Activated CD8-positive, alpha-beta memory T cell treated with anti-CD3 and anti-CD28 coated beads for 36 hours (primary cell): ENCODE results near the gene SENP6. TPM values are rescaled to one million over a fixed set of nuclear protein-coding genes. Genes with fewer than 3 reads are reported as not detected.
"Not testable (repeated sequence)": the region's sequence is repeated elsewhere in the genome, so short reads cannot be mapped to it uniquely, and the experiment has no call there.

Experiments used
- CTCF ChIA-PET: fragments of 350-600 bp; sonication (Branson Sonifier 250); formaldehyde crosslinking; loops from one replicate; lab custom pipeline; 2021; ENCODE audit warnings: antibody characterized with exemption; lab: Charles Lee
- POLR2A ChIA-PET: fragments of 350-600 bp; sonication (Branson Sonifier 250); formaldehyde crosslinking; loops from one replicate; lab custom pipeline; 2021; ENCODE audit warnings: antibody characterized with exemption; lab: Charles Lee
- total RNA-seq, 2 experiments: library from RNA; stranded (reverse); gene quantifications; one replicate each; pipeline ENCODE4 v1.2.3, GENCODE V29; 2021

The SENP6 gene
- total RNA-seq, 2 experiments from 2014 or later, result 67.0 to 73.6 TPM

- CTCF ChIA-PET, result no interaction called here
- POLR2A ChIA-PET, result no interaction called here
Observed at GRCh38 chr6:75626561-75626960, 24.9 kb downstream of the SENP6 start.

DNA sequence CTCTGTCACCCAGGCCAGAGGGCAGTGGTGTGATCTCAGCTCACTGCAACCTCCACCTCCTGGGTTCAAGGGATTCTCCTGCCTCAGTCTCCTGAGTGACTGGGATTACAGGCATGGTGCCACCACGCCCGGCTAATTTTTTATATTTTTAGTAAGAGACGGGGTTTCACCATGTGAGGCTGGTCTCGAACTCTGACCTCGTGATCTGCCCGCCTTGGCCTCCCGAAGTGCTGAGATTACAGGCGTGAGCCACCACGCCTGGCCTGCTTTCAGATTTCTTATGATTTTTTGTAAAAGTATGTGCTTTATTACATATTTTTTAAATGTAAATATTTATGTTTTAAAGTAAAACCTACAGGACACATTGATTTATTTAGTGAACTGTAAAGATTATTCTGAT is 26.0 kb downstream of the SENP6 start:
- POLR2A ChIA-PET, CTCF ChIA-PET: not testable (repeated sequence)

DNA sequence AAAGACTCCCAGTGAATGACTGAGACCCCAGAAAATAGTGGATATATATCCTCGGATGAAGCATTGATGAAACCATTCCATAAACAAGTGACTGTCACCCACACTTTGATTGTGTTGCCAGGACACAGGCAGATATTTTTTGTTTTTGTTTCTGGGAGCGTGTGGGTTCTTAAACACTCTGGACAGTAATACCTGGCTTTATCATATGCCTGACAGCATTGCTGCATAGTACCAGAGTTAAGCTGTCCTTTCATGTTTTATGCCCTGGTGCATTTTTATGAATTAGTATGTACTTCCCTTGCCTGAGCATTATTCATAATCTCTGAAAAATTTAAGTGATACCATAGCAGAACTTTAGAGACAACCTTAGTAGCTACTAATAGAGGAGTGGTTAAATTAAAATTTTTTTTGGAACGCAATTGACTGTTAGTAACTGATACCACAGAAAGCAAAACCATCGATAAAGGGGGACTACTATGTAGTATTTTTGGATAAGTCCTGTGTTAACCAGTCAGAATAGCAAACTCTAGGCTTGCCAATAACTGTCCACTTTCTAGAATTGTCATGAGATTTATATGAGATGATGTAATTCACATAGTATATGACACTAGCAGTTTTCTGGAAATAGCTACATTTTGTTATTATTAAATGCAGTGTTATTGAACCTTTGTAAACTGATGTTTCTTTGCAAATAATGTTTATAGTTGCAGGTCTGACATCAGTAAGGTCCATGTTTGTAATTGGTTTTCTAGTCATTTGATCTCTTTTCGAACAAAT is 30.4 kb downstream of the SENP6 start:
- ChIA-PET CTCF (no interaction called here), POLR2A (no interaction called here)

DNA sequence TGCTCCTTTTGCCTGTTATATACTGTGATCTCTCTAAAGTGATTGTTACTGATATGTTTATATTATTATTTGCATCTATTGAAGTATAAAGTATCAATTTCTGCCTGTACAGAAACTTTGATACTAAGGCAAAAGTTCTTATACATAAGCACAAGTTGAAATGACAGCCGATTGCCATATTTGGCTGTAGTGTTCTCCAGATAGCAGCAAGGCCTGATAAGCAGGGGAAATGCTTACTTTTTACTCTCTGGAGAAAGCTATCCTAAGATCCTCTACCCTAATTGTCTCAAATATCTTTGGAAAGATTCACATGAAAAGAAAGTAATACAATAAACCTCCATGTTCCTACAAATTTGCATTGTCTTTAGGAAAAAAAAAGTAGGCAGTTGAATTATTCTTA is 31.4 kb downstream of the SENP6 start:
- ChIA-PET POLR2A (no interaction called here), CTCF (no interaction called here)

GRCh38 chr6:75642311-75642710 is 40.6 kb downstream of the SENP6 start:
- POLR2A ChIA-PET, result no interaction called here
- CTCF ChIA-PET, result no interaction called here

- POLR2A ChIA-PET, result no interaction called here
Observed at GRCh38 chr6:75643173-75643572, 41.5 kb downstream of the SENP6 start.

GRCh38 chr6:75656479-75656878 is 54.8 kb downstream of the SENP6 start:
- CTCF ChIA-PET, result no interaction called here

More at GRCh38 chr6:75643173-75643572, 41.5 kb downstream of the SENP6 start:
- CTCF ChIA-PET, result no interaction called here

GRCh38 chr6:75657327-75657726 is 55.6 kb downstream of the SENP6 start:
- CTCF ChIA-PET, result no interaction called here
- POLR2A ChIA-PET, result no interaction called here

More at GRCh38 chr6:75656479-75656878, 54.8 kb downstream of the SENP6 start:
- POLR2A ChIA-PET, result no interaction called here

GRCh38 chr6:75666592-75666991 is 64.9 kb downstream of the SENP6 start:
- CTCF ChIA-PET, result no interaction called here
- POLR2A ChIA-PET, result no interaction called here

DNA sequence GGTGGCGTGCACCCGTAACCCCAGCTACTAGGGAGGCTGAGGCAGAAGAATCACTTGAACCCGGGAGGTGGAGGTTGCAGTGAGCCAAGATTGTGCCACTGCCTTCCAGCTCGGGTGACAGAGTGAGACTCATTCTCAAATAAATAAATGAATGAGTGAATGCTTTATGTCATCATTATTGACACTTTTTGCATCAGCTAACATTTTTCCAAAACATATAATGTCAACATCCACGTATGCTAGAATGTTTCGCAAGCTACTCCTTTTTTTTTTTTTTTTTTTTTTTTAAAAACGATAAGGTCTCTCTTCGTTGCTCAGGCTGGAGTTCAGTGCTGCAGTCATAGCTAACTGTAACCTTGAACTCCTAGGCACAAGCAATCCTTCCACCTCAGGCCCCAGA is 72.2 kb downstream of the SENP6 start:
- ChIA-PET CTCF (no interaction called here), POLR2A (no interaction called here)

DNA sequence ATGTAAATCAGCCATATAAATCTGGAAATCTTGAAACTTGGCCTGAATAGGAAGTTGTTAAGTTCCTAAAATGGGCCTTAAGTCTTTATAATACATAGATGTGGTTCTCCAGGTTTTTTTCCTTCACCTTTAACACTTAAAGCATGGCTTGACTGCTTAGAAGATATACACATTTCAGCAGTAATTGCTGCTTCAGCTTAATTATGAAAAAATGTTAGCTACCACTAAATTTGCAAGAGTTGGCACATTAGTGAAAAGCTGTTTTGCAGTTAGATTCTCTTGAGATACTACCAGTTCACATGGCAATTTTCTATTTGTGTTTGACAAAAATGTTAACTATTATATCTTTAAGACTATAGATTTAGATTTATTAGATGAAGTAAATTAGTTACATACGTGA is 74.7 kb downstream of the SENP6 start:
- CTCF ChIA-PET, result no interaction called here
- POLR2A ChIA-PET, result no interaction called here

GRCh38 chr6:75682548-75682947 is 80.9 kb downstream of the SENP6 start:
- POLR2A ChIA-PET, CTCF ChIA-PET: not testable (repeated sequence)

- CTCF ChIA-PET, POLR2A ChIA-PET: not testable (repeated sequence)
Observed at GRCh38 chr6:75683005-75683404, 81.3 kb downstream of the SENP6 start.

GRCh38 chr6:75687535-75687934 is 85.9 kb downstream of the SENP6 start:
- POLR2A ChIA-PET, result not testable (repeated sequence)
- CTCF ChIA-PET, result interaction anchor here (0.7 kb wide), 1 partner anchor 15 kb away, joined by 4 read pairs; no protein-coding TSS in a partner anchor

DNA sequence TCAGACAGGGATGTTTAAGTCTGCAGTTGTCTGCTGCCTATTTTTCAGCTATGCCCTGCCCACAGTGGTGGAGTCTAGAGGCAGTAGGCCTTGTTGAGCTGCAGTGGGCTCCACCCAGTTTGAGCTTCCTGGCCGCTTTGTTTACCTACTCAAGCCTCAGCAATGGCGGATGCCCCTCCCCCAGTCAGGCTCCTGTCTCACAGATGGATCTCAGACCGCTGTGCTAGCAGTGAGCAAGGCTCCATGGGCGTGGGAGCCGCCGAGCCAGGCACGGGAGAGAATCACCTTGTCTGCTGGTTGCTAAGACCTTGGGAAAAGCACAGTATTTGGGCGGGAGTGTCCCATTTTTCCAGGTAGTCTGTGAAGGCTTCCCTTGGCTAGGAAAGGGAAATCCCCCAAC is 86.3 kb downstream of the SENP6 start:
- CTCF ChIA-PET, result interaction anchor here (0.7 kb wide), 1 partner anchor 14 kb away, joined by 4 read pairs; no protein-coding TSS in a partner anchor
- POLR2A ChIA-PET, result not testable (repeated sequence)

DNA sequence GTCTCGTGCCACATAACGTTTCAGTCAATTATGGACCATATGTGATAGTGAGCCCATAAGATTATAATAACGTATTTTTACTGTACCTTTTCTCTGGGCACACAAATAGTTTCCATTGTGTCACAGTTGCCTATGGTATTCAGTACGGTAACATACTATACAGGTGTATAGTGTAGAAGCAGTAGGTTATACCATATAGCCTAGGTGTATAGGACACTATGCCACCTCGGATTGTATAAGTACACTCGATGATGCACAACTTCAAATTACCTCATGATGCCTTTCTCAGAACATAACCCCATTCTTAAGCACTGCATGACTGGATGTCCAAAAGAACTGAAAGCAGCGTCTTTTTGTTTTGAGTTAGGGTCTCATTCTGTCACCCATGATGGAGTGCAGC is 87.9 kb downstream of the SENP6 start:
- POLR2A ChIA-PET, result no interaction called here
- CTCF ChIA-PET, result interaction anchor here (1.1 kb wide), 1 partner anchor 20 kb away, joined by 3 read pairs; no protein-coding TSS in a partner anchor

- ChIA-PET POLR2A (interaction anchor here (0.7 kb wide), 1 partner anchor 60 kb away, joined by 7 read pairs; no protein-coding TSS in a partner anchor), CTCF (no interaction called here)
Observed at GRCh38 chr6:75691012-75691411, 89.3 kb downstream of the SENP6 start.

DNA sequence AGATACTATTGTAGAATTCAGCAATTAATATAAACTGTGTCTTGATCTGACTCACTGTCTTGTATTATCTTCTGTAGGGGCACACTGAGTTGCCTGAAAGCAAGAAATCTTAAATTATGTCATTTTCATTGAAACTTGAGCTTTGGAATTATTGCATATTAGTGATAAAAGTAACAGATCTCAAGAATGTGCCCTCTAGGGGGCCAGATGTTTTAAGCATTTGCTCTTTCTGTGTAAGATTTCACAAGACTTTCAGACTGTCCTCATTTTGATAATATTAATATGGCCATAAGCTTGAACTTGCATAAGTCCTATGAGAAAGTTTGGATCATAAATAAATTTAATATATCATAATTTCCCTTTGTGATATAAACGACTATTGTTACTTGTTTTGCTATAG is 91.9 kb downstream of the SENP6 start:
- ChIA-PET CTCF (no interaction called here), POLR2A (interaction anchor here (0.6 kb wide), 1 partner anchor 78 kb away, joined by 4 read pairs; no protein-coding TSS in a partner anchor)

GRCh38 chr6:75694406-75694805 is 92.7 kb downstream of the SENP6 start:
- POLR2A ChIA-PET, result no interaction called here
- CTCF ChIA-PET, result no interaction called here

DNA sequence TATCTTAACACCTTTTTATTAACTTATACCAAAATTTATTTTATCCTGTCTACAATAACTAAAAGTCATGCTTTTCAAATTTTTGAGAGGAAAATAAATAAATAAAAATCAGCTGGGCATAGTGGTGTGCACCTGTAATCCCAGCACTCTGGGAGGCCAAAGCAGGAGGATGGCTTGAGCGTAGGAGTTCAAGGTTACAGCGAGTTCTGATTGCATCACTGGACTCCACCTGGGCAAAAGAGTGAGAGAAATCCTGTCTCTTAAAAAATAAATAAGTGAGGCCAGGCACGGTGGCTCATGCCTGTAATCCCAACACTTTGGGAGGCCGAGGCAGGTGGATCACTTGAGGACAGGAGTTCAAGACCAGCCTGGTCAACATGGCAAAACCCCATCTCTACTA is 106.7 kb downstream of the SENP6 start:
- CTCF ChIA-PET, POLR2A ChIA-PET: not testable (repeated sequence)

DNA sequence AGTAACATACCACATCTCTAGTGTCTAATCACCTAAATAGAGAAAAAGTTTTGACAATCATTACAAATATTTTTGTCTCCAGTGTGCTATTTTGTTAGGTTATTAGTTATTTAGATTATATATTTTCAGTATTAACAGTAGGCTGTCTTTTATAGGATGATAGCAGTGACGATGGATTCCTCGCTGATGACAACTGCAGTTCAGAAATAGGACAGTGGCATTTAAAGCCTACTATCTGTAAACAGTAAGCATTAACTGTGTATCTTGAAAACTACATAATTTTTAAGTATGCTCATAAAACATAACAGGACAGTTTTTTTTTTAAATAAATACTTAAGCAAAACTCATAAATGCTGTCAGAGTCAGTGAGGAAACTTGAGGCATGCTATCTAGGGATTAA is 109.5 kb downstream of the SENP6 start:
- POLR2A ChIA-PET, result no interaction called here
- CTCF ChIA-PET, result no interaction called here
